Mesodermal cell (in vitro differentiated cells): Measurements from ENCODE around the gene SDK1.

ENCODE experiments used
- H3K27ac ChIP-seq: 2 replicates; pipeline ENCODE4 v1.7.0; 2013; ENCODE audit warnings: mild to moderate bottlenecking, low read depth, low read length, moderate library complexity; ENCODE audit not compliant: severe bottlenecking
- H3K36me3 ChIP-seq: 2 replicates; pipeline ENCODE4 v1.7.1; 2013; ENCODE audit warnings: mild to moderate bottlenecking, low read length, moderate library complexity; ENCODE audit not compliant: control insufficient read depth, insufficient read depth
- H3K4me1 ChIP-seq: one replicate; pipeline ENCODE4 v1.7.1; 2013; ENCODE audit warnings: mild to moderate bottlenecking, low read length; ENCODE audit not compliant: insufficient read depth, control insufficient read depth, poor library complexity, severe bottlenecking
- H3K4me3 ChIP-seq: 2 replicates; pipeline ENCODE4 v1.7.0; 2013; ENCODE audit warnings: low read length, control low read depth, mild to moderate bottlenecking; ENCODE audit not compliant: insufficient read depth, poor library complexity, severe bottlenecking; ENCODE audit errors: extremely low read depth
- H3K9me3 ChIP-seq: 2 replicates; pipeline ENCODE4 v1.7.1; 2013; ENCODE audit warnings: mild to moderate bottlenecking, low read length, moderate library complexity; ENCODE audit not compliant: control insufficient read depth
- WGBS, 2 experiments: methylation state at CpG; one replicate each; pipeline ENCODE4 v1.1.5; 2013; ENCODE audit warnings: missing lambda C conversion rate in 2 of 2; ENCODE audit not compliant: insufficient coverage in 2 of 2; 5-methylcytosine and 5-hydroxymethylcytosine counted together

The SDK1 gene

DNA sequence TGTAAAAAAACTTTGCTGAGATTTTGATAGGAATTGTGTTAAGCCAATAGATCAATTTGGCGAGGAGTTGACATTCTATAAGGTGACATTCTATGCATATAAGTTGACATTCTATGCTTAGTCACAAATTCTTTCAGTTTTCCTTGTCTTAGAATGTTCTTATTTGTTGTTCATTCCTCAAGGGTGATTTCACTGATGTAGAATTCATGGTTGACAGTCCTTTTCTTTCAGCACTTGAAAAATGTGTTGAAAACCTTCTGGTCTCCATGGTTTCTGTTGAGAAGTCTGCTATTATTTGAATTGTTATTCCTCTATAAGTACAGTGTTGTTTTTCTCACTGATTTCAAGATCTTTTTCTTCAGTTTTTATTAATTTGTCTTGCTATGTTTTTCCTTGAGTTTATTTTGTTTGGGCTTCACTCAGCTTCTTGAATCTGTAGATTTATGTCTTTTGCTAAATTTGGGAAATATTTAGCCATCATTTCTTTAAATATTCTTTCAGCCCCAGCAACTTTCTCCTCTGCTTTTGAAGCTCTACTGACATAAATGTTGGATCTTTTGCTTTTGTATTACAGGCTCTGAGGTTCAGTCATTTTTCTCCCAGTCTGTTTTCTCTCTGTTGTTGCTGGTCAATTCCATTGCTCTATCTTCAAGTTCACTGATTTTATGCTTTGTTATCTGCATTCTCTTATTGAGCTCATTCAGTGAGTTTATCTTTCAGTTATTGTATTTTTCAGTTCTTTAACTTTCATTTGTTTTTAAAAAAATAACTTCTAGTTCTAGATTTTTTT is 154.9 kb downstream of the SDK1 start:
- WGBS, 2 experiments = no CpG with 5 or more reads among the region's 1 CpG
- H3K27ac ChIP-seq = peak overlapping the region; percentile 80
- H3K4me1 ChIP-seq = peaks cover 28% of the 10 kb centered on the region
- no peak overlapping the region for H3K4me3 ChIP-seq
- peaks cover 4% of the 10 kb centered on the region for H3K9me3 ChIP-seq
- H3K36me3 ChIP-seq = no peaks in the 10 kb centered on the region

DNA sequence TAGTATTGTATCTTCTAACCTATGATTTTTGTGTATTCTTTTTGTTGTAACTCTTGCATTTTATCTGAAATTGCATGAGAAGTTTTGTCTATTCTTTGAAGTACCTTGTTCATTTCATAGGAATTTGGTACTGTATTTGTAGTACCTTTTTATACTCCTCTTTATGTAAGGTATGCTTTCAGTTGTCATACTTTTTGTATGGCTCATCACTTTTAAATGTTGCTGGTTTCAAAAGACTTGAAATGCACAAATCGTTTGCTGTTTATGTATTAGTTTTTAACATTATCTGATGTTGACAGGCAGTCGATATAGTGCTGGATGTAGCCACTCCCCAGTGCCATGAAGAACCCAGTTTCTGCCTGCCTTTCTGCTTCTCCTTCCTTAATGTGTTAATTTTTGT is 158.1 kb downstream of the SDK1 start:
- peaks cover 4% of the 10 kb centered on the region for H3K9me3 ChIP-seq
- no peak overlapping the region for H3K27ac ChIP-seq
- H3K4me1 ChIP-seq = peaks cover 14% of the 10 kb centered on the region
- WGBS, 2 experiments = 100% methylated on average over 1 to 2 of the region's 2 CpGs
- no peaks in the 10 kb centered on the region for H3K36me3 ChIP-seq
- no peak overlapping the region for H3K4me3 ChIP-seq

GRCh38 chr7:3461923-3462322 is 160.9 kb downstream of the SDK1 start:
- H3K4me1 ChIP-seq = peaks cover 2% of the 10 kb centered on the region
- H3K27ac ChIP-seq = no peak overlapping the region
- no peaks in the 10 kb centered on the region for H3K36me3 ChIP-seq
- peaks cover under 1% of the 10 kb centered on the region for H3K9me3 ChIP-seq
- WGBS, 2 experiments = 93 to 94% methylated on average over 7 of the region's 8 CpGs
- H3K4me3 ChIP-seq = no peak overlapping the region

DNA sequence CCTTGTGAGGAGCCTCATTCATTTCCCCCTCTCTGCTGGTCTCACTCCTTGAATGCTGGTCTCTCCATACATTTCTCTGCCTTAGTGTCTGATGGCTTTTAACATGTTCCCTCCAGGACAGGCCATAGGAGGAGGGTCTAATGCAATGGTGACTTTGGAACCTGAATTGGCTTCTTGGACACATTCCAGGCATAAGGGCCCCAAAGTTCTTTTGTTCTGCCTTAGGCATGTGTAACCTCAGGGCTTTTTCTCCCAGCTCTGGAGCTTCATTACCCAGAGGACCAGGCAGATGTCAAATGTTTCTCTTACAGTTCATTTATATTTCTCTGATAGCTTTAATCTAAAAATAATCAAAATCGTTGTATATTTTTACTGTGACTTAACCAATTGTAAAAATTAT is 162.6 kb downstream of the SDK1 start:
- H3K4me3 ChIP-seq = no peak overlapping the region
- H3K4me1 ChIP-seq = no peaks in the 10 kb centered on the region
- WGBS, 2 experiments = no CpG with 5 or more reads among the region's 1 CpG
- no peaks in the 10 kb centered on the region for H3K9me3 ChIP-seq
- no peaks in the 10 kb centered on the region for H3K36me3 ChIP-seq
- no peak overlapping the region for H3K27ac ChIP-seq

DNA sequence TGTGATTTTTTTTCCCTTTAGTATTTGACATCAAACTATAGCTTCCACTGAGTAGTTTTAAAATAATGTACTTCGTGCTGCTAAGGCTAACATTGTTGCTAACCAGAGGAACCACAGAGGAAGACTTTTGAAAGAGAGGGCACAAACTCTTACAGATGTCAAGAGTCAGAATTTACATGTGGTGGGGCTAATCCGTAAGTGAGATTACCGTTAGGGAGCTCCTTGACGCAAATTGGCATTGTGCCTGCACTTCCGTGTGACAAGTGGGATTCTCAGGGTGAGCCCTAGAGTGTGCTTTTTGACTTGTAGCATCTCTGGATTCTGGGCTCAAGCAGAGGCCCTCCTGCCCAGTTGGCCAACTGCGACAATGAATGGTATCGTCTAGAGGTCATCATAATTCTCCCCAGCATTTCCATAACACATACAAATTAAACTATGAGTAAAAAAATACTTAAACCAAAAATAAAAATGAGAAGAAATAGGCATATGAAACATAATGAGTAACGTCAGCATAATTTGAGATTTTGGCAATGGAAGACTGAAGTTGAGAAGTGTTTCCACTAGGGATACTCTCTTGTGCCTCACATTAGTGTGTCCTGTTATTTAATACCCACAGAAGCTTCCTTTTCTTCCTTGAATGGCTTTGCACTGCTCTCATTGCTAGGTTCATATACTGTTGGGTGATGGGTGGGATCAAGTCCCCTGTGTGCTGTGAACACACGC is 164.0 kb downstream of the SDK1 start:
- no peaks in the 10 kb centered on the region for H3K9me3 ChIP-seq
- WGBS, 2 experiments = 72 to 90% methylated on average over 5 of the region's 9 CpGs

GRCh38 chr7:3466261-3466660 is 165.2 kb downstream of the SDK1 start:
- Histone ChIP-seq H3K36me3 (no peaks in the 10 kb centered on the region), H3K9me3 (no peaks in the 10 kb centered on the region), H3K4me3 (no peak overlapping the region), H3K4me1 (no peaks in the 10 kb centered on the region), H3K27ac (no peak overlapping the region)
- 92 to 97% methylated on average over 2 to 3 of the region's 4 CpGs for WGBS, 2 experiments

More for the DNA sequence above, 164.0 kb downstream of the SDK1 start:
- Histone ChIP-seq H3K27ac (no peak overlapping the region), H3K36me3 (no peaks in the 10 kb centered on the region), H3K4me3 (no peak overlapping the region), H3K4me1 (no peaks in the 10 kb centered on the region)

DNA sequence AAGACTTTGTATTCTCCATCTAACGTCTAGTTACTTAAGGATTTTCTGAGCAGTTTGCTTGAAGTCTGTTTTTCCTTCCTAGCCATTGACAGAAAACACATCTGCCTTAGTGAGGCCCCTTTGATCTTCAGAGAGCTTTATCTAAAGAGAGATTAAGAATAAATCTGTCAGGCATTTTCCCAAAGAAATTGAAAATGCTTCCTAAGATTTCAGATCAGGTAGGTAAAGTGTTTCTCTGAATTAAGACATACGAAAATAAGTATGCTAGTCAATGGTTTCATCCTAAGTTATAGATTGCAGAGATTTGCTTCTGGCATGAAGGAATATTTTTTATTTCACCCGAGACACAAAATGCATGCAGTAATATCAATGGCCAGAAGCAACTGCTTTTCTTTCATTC is 168.6 kb downstream of the SDK1 start:
- Histone ChIP-seq H3K36me3 (no peaks in the 10 kb centered on the region), H3K4me3 (no peak overlapping the region), H3K4me1 (peaks cover 6% of the 10 kb centered on the region), H3K9me3 (no peaks in the 10 kb centered on the region), H3K27ac (no peak overlapping the region)
- 67% methylated on average over 1 of the region's 3 CpGs; no CpG with 5 or more reads in 1 of the 2 experiments for WGBS, 2 experiments

GRCh38 chr7:3480197-3480596 is 179.1 kb downstream of the SDK1 start:
- H3K4me3 ChIP-seq = no peak overlapping the region
- H3K9me3 ChIP-seq = no peaks in the 10 kb centered on the region
- 93 to 96% methylated on average over 15 of the region's 15 CpGs for WGBS, 2 experiments
- H3K4me1 ChIP-seq = no peaks in the 10 kb centered on the region
- H3K27ac ChIP-seq = no peak overlapping the region
- H3K36me3 ChIP-seq = no peaks in the 10 kb centered on the region

- H3K9me3 ChIP-seq = no peaks in the 10 kb centered on the region
- H3K4me3 ChIP-seq = no peak overlapping the region
- no peaks in the 10 kb centered on the region for H3K4me1 ChIP-seq
- H3K36me3 ChIP-seq = no peaks in the 10 kb centered on the region
- 99 to 100% methylated on average over 4 of the region's 4 CpGs for WGBS, 2 experiments
- no peak overlapping the region for H3K27ac ChIP-seq
These were observed 180.4 kb downstream of the SDK1 start for GRCh38 chr7:3481435-3481834.

- WGBS, 2 experiments = 57 to 61% methylated on average over 7 to 9 of the region's 13 CpGs
- Histone ChIP-seq H3K27ac (no peak overlapping the region), H3K4me3 (no peak overlapping the region)
These were observed 181.3 kb downstream of the SDK1 start for GRCh38 chr7:3482147-3482921.

More at GRCh38 chr7:3482147-3482921, 181.3 kb downstream of the SDK1 start:
- H3K4me1 ChIP-seq = no peaks in the 10 kb centered on the region
- no peaks in the 10 kb centered on the region for H3K36me3 ChIP-seq
- no peaks in the 10 kb centered on the region for H3K9me3 ChIP-seq
